GM19395 (cell line): ENCODE measurements around the gene ADRM1.

Experiments
- ATAC-seq: cut with Tn5 transposase; IDR thresholded peaks from one replicate; pipeline ENCODE4 v1.9.1; 2021; ENCODE audit warnings: mild to moderate bottlenecking, moderate library complexity; ENCODE audit not compliant: unreplicated experiment

ADRM1 gene

DNA sequence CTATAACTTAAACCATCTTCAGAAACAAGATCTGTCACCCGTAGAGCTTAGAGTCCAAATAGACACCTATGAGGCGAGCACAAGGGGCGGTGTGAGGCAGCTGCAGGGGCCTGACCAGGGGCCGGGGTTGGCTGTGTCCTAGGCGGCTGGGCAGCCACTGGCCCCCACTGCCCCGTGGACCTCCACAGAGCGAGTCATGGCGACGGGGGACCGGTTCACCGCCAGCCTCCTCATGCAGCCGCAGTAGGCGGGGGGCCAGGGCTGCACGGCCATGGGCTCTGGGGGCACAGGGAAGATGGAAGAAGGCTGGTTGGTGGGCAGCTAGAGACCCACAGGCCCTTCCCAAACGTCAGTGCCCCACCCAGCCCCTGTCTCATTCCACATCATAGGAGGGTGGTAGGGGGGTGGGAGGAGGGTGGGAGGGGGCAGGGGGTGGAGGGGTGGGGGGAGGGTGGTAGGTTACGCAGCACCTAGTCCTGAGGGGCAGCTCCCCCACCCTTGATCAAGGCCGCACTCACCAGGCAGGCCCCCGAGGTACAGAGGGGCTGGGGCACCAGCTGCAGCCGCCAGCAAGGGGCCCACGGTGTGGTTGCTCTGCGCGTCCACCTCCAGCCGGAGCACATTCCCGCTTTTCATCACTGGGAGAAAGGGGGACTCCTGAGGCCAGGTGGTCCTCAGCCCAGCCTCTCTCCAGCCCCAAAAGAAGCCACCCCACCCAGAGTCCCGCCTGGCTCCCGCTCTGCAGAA, 6.6 kb downstream of the ADRM1 start:
- no peak for ATAC-seq

DNA sequence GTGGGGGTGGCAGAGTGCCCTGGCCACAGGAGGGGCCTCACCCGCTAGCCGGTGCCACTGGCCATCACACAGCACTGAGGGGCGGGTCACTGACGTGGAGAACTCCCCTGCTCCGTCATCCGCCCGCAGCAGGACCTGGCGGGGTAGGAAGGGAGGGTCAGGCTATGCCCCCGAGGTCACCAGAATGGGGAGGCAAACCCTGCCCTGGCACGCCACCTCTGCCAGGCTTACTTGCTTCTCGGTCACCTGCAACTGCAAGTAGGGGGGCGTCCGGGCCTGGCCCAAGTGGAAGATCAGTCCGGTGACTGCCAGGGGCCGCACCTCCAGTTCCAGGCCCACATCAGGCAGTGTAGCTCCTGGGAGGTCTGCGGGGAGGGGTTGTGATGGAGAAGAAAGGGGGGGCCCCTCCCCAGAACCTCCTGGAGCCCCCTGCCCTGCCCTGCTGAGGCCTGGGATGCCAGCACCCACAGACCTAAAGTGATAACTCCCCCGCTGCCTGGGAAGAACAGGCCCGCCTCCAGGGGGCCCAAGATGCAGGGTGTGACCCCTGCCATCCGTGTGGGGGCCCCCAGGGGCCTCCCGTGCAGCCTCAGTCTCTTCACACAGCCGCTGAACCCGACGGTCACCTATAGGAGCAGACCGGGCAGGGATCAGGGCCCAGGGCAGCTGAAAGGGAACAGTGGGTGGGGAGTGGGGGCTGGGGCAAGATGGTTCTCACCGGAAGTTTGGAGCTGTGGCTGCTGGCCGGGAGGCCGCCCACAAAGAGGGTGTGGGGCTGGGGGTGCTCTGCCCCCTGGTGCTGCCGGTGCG, 7.4 kb downstream of the ADRM1 start:
- no peak for ATAC-seq

DNA sequence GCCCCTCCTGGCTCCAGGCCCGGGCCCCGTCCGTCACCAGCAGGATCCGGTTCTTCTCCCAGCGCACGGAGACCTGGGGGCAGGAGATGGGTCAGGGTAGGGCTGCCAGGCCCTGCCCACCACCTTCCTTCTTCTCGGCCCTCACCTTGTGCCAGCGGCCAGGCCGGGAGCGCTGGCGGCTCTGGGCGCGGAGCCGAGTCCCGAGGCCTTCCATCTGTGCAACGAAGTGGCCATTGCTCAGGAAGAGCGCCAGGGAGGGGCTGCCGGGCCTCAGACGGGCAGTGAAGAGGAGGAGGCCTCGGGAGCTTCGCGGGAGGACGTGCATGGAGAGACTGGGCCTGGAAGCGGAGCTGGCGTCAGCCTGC, 7.9 kb downstream of the ADRM1 start:
- ATAC-seq: no peak

DNA sequence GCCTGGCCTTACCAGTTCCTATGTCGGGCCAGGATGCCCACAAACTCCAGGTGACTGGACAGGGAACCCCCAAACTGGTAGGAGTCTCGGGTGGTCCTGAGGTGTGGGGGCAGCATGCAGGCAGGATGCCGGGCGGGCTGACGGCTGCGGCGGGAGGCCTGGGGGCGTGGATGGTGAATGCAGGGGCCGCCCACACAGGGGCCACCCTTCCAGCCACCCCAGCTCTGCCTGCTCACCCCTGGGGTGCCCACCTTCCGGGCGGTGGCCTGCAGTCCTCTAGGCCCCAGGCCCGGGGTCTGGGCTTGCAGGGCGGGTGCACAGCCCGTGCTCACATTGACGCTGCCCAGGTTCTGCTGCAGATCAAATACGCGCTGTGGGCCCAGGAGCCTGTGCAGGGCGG, 8.4 kb downstream of the ADRM1 start:
- no peak for ATAC-seq

DNA sequence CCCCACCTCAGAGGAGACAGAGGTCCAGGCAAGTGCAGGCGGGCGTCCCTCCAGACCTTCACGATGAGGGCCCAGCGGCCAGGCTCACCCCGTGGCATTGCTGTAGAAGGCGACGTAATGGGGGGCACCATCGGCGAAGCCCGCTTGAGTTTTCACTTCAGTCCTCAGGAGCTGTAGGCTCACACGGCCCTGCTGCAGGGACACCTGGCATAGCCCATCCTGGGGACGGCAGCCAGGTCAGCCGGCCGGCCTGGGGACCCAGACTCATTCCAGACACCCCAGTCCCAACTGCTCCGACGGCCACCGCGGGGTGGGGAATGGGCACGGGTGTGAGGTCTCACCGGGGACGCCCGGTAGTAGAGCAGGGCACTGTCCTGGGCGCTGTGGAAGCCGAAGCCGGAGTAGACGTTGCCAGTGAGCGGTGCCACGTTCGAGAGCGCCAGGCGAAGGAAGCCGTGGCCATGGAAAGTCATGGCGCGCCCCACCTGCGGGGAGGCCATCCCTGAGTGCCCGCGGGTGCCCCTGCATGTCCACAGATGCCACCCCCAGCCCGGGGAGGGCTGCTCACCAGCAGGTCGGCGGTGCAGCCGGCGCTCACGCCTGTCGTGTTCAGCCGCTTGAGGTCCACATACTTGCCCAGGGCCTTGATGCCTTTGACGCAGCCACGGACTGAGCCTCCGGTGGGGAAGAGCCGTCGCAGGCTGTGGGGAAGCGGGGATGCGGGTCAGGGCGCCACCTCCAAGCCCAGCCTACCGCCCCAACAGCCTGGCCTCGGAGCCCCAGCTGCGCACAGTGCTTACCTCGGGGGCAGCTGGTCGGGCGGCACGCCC, 9.2 kb downstream of the ADRM1 start:
- ATAC-seq: no peak

GRCh38 chr20:62312662-62312977, 9.8 kb downstream of the ADRM1 start:
- ATAC-seq: no peak

GRCh38 chr20:62313021-62313420, 10.2 kb downstream of the ADRM1 start:
- no peak for ATAC-seq

DNA sequence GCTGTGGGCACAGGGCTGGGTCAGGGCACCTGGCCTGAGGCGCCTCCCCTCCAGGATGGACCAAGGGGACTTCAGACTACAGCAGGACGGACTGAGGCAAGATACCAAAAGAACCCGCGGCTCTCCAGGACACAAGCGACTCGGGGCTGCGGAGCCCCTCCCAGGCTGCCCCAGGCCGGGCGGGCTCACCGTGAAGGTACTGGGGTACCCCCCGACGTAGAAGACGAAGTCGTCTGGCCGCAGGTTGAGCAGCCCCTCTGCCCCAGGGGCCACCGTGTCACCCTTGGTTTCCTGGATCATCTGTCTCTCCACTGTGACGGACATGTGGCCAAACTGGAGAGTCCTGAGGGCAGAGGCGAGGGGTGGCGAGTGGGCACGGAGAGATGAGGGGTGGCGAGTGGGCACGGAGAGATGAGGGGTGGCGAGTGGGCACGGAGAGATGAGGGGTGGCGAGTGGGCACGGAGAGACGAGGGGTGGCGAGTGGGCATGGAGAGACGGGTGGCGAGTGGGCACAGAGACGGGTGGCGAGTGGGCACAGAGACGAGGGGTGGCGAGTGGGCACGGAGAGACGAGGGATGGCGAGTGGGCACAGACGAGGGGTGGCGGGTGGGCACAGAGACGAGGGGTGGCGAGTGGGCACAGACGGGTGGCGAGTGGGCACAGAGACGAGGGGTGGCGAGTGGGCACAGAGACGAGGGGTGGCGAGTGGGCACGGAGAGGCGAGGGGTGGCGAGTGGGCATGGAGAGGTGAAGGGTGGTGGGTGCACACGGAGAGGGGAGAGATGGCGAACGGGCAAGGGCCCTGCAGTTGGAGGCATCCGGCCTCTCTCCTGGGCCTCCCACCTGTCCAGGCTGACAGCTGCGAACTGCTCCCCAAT, 10.9 kb downstream of the ADRM1 start:
- no peak for ATAC-seq

- ATAC-seq: no peak
Observed at GRCh38 chr20:62314339-62314638, 11.5 kb downstream of the ADRM1 start.

DNA sequence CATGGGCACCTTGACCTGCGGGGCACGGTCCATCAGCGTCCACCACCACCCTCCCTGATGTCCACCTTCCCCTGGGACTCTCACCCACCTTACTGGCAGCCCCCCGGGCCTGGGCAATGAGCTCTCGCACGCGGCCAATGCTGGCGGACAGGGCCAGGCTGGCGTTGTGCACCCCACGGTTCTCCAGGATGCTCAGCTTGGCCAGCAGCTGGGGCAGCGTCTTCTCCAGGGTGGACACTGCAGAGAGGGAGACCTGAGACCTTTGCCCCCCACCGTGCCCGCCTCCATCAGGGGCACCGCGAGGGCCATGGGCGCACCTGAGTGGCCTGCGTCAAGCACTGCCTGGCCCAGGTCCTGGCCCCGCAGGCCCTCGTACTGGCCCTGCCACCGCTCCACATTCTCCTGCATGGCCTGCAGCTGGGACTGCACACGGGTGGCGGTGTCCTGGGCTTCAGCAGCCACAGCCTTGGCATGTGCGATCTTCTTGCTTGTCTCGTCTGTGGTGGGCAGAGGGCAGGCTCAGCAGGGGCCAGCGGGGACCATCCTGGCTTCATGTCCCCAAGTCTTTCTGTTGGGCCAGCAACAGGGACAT, 12.0 kb downstream of the ADRM1 start:
- no peak for ATAC-seq

DNA sequence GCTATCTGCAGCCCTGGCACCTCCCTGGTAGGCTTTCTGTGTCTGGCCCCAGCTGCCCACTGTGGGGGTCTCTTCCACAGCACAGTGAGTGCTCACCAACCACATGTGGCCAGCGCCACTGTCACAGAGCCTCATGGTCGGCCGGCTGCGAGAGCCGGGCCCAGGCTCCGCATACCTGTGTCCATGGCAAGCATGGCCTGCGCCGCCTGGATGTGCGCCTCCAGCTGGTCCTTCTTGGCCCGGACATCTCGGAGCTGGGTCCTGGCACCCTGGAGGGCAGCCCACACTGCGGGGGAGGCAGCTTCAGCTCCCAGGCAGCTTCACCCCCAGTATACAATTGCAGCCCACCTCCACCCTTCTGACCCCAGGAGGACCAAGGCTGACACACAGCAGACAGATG, 13.0 kb downstream of the ADRM1 start:
- no peak for ATAC-seq

DNA sequence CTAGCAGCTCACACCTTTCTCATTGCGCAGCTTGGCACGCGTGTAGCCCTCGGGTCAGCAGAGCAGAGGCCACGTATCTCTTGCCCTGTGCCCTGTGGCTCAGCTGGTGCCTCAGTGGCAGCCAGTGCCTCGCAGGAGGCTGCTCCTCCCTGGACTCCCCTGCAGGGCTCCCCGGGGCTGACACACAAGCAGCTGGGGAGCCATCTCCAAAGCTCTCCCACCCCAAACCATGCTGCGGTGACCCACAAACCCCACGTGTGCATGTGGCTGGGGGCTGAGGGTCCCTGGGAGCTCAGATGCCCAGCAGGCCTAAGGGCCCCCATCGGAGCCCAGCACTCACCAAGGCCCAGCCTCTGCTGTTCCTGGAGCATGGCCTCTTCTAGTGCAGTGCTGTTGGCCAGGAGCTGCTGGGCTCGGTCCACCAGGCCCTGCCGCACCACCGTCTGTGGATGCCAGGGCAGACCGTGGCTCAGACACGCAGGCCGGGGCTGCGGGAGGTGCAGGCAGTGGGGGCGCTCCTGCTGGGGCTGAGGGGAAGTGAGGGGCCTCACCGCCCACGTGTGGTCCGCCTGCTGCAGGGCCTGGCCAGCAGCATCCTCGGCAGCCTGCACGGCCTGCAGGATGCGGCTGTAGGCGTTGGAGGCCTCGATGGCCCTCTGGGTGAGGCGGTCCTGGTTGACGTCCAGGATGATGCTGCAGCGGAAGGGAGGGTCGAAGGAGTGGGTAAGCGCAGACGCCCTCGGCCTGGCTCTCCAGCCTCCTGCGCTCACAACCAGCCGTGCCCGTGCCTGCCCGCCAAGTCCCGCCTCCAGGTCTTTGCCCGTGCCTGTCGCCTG, 13.8 kb downstream of the ADRM1 start:
- ATAC-seq: no peak

DNA sequence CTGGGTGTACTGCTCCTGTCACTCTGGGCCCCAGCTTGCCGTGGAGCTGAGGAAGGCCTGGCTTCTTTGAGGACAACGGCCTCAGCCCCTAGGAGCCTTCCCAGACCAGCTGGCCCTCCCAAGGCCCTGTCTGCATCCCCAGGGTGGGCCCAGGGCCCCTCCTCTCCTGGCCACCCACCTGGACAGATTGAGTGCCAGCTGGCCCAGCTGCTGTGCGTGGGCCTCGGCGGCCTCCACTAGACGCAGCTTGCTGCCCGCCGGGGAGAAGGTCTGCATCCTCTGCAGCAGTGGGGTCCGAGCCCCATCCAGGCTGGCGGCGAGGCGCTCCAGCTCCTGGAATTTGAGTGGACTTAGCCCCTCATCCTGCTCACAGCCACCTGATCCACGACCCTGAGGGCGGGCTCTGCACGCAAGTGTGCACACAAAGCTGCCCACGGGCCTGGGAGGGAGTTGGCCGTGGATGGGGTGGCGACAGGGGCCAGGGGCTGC, 14.4 kb downstream of the ADRM1 start:
- no peak for ATAC-seq

DNA sequence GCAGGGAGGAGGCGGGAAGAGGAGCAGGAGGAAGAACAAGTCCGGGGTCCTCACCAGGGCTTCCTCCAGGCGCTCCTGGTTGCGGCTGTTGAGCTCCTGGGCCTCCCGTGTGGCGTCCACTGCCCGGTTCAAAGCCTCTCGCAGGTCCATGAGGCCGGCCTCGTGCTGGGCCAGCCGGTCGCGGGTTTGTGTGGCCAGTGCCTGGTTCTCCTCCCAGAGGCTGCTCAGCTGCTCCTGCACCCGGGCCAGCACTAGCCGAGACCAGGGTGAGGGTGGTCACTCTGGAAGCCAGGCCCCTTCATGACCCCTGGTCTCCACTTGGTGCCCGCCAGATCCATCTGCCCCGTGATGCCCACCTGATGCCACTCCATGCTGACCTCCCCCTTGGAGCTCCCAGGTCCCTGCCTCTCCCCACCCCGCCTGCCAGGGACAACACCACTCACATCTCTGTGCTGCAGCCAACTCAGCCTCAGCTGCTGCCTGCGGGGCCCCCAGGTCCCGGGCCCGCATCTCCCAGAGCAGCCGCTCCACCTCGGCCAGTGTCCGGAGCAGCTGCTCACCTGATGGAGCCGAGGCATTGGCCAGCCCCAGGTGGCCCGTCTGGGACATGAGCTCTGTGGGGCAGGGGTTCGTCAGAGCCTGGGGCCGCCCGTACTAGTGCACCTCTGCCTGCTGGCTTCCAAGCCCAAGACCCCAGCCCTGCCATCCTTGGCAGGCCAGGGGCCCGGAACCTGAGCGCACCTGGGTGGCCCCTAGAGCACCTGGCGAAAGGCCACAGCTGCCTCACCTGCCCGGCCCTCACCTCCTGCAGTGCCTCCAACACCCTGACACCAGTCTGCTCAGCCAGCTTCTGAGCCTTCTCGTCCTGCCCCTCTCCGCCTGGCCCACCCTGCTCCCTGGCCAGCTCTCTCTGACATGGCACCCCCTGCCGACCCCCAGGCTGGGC, 15.9 kb downstream of the ADRM1 start:
- no peak for ATAC-seq

GRCh38 chr20:62319346-62319909, 16.6 kb downstream of the ADRM1 start:
- no peak for ATAC-seq

- no peak for ATAC-seq
Observed at GRCh38 chr20:62320581-62321354, 18.0 kb downstream of the ADRM1 start.

DNA sequence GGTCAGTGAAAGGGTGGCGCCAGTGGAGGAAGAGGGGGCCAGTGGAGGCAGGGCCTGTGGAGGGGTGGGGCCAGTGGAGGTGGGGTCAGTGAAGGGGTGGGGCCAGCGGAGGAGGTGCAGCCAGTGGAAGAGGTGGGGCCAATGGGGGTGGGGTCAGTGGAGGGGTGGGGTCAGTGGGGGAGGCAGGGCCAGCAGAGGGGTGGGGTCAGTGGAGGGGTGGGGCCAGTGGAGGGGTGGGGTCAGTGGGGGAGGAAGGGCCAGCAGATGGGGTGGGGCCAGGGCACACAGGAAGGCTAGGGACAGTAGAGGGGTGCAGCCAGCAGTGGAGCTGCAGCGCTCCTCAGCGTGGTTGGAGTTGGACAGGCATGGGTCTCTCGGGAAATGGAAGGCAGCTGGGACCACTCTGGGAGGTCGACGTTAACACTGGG, 18.7 kb downstream of the ADRM1 start:
- ATAC-seq: no peak
